Loucy (cell line): ENCODE data around the gene CDC42BPA.

ENCODE experiments used
- H2AFZ ChIP-seq: fragments of 200-600 bp; sonication (generic); 2 replicates; pipeline ENCODE4 v1.6.0; 2016; ENCODE audit warnings: antibody characterized with exemption, mild to moderate bottlenecking, low read length, moderate library complexity
- H3F3A ChIP-seq: fragments of 200-600 bp; 2 replicates; pipeline ENCODE4 v1.6.0; 2016; ENCODE audit warnings: antibody characterized with exemption, low read depth, mild to moderate bottlenecking
- H3K27me3 ChIP-seq: fragments of 200-600 bp; sonication (generic); 2 replicates; pipeline ENCODE4 v1.6.1; 2014; ENCODE audit warnings: low read length, mild to moderate bottlenecking; ENCODE audit not compliant: insufficient read depth, poor library complexity, severe bottlenecking
- H3K36me3 ChIP-seq: fragments of 200-600 bp; sonication (generic); 2 replicates; pipeline ENCODE4 v1.6.1; 2016; ENCODE audit warnings: low read length; ENCODE audit not compliant: insufficient read depth
- H3K4me1 ChIP-seq: fragments of 200-600 bp; sonication (generic); 2 replicates; pipeline ENCODE4 v1.5.1; 2014; ENCODE audit warnings: low read length, mild to moderate bottlenecking; ENCODE audit not compliant: insufficient read depth, poor library complexity, severe bottlenecking
- H3K4me2 ChIP-seq: fragments of 200-600 bp; sonication (generic); 2 replicates; pipeline ENCODE4 v1.6.0; 2014; ENCODE audit warnings: antibody characterized with exemption, low read length, low read depth, mild to moderate bottlenecking; ENCODE audit not compliant: poor library complexity, severe bottlenecking
- H3K4me3 ChIP-seq: fragments of 200-600 bp; sonication (generic); 2 replicates; pipeline ENCODE4 v1.5.1; 2014; ENCODE audit warnings: low read length, mild to moderate bottlenecking, mixed read lengths; ENCODE audit not compliant: poor library complexity, severe bottlenecking
- H3K79me2 ChIP-seq: fragments of 200-600 bp; sonication (generic); 2 replicates; pipeline ENCODE4 v1.6.1; 2014; ENCODE audit warnings: low read length; ENCODE audit not compliant: insufficient read depth
- H3K9ac ChIP-seq: fragments of 200-600 bp; sonication (generic); 2 replicates; pipeline ENCODE4 v1.6.0; 2014; ENCODE audit warnings: mild to moderate bottlenecking, low read depth, low read length, moderate library complexity; ENCODE audit not compliant: poor library complexity, severe bottlenecking
- H3K9me2 ChIP-seq: fragments of 200-600 bp; sonication (generic); replicated peaks from 2 replicates; pipeline ENCODE4 v1.6.1; 2016; ENCODE audit warnings: low read depth, low read length, mixed read lengths
- H3K9me3 ChIP-seq: fragments of 200-600 bp; sonication (generic); 2 replicates; pipeline ENCODE4 v1.6.1; 2014; ENCODE audit warnings: mild to moderate bottlenecking, antibody characterized with exemption, low read length, low read depth; ENCODE audit not compliant: insufficient read depth
- H4K20me1 ChIP-seq: fragments of 200-600 bp; sonication (generic); 2 replicates; pipeline ENCODE4 v1.6.0; 2014; ENCODE audit warnings: antibody characterized with exemption, low read length, mild to moderate bottlenecking; ENCODE audit not compliant: insufficient read depth, poor library complexity, severe bottlenecking
- EZH2phosphoT487 ChIP-seq: fragments of 200-600 bp; IDR thresholded peaks from 2 replicates; pipeline ENCODE4 v1.6.1; 2018; ENCODE audit warnings: antibody characterized with exemption, mild to moderate bottlenecking, moderate library complexity, borderline replicate concordance
- TF ChIP-seq, protein P1 (sequence below): fragments of 200-600 bp; sonication (generic); conservative IDR thresholded peaks from 2 replicates; pipeline ENCODE4 v1.5.1; 2014; ENCODE audit warnings: mild to moderate bottlenecking, antibody characterized with exemption, low read length

CDC42BPA gene

DNA sequence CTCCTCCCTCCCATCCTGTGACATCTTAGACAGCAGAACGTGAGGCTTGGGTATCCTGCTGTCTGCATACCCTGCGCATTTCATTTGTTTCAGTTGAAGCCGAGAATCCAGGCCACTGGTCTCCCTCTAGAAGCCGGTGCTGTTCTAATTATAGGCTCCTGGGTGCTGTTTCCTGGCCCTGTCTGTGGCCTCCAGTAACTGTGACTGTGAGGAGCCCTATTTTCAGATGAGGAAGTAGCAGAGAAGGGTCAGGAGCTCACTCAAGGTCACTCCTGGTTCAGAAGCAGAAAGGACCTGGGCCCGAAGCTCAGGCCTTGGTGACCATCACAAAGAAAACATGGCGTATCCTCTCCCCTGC is 354.2 kb downstream of the CDC42BPA start:
- Histone ChIP-seq H3F3A (no peaks in the 10 kb centered on the region), H3K4me2 (no peak overlapping the region), H3K9me2 (no peaks in the 10 kb centered on the region), H2AFZ (no peak overlapping the region), H3K79me2 (peaks cover 16% of the 10 kb centered on the region; the same call in 1 of the 2 replicates), H3K36me3 (peaks cover 26% of the 10 kb centered on the region; the same call in 1 of the 2 replicates), H3K4me1 (no peaks in the 10 kb centered on the region), H3K27me3 (no peaks in the 10 kb centered on the region), H3K9ac (no peak overlapping the region), H3K4me3 (no peak overlapping the region), H4K20me1 (no peaks in the 10 kb centered on the region), H3K9me3 (no peaks in the 10 kb centered on the region)
- no peak for TF ChIP-seq EZH2phosphoT487
- TF ChIP-seq, protein P1, sequence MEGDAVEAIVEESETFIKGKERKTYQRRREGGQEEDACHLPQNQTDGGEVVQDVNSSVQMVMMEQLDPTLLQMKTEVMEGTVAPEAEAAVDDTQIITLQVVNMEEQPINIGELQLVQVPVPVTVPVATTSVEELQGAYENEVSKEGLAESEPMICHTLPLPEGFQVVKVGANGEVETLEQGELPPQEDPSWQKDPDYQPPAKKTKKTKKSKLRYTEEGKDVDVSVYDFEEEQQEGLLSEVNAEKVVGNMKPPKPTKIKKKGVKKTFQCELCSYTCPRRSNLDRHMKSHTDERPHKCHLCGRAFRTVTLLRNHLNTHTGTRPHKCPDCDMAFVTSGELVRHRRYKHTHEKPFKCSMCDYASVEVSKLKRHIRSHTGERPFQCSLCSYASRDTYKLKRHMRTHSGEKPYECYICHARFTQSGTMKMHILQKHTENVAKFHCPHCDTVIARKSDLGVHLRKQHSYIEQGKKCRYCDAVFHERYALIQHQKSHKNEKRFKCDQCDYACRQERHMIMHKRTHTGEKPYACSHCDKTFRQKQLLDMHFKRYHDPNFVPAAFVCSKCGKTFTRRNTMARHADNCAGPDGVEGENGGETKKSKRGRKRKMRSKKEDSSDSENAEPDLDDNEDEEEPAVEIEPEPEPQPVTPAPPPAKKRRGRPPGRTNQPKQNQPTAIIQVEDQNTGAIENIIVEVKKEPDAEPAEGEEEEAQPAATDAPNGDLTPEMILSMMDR: no peak

DNA sequence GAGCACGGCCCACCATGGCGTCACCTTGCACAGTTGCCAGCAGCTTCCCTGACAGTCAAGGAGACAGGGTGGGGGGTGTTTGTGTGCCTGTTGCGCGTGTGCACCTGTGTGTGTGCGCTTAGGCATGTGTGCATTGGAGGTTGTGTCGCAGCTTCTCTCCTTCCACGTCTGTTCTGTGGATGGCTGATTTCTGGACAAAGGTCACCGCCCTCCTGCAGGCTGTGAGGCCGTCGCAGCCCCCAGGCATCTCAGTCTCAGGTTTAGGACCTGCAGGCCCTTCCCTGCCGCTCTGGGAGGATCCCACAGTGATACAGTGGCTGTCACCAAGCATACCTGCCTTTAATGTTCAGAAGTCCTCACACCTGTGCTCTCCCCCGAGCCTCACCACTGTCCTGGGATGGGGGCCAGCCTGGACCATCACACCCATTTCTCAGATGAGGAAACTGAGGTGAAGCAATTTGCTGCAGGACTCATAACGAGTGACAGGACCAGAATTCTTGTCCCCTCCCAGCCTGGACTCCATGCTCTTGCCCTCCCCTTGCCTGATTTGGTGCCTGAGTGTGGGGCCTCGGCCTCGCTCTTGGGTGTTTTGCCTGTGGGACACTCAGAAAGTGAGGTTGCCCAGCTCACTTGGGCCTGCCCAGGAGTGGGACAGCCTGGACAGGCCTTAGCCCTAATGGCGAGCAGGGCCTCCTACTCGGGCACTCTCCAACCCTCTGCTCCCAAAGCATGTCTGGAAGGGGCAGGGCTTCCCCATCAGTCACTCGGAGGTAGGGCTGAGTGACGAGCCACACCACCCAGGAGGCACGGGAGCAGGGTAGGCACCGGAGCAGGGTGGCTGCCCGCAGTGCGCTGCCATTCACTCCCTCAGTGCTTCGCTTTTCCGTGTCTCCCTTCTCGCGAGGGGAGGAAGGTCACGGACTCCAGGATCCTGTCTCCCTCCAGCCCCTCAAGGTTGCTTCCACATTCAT is 355.6 kb downstream of the CDC42BPA start:
- no peak overlapping the region for H3K9ac ChIP-seq
- no peaks in the 10 kb centered on the region for H3F3A ChIP-seq
- no peak for TF ChIP-seq EZH2phosphoT487
- TF ChIP-seq, protein P1: no peak

DNA sequence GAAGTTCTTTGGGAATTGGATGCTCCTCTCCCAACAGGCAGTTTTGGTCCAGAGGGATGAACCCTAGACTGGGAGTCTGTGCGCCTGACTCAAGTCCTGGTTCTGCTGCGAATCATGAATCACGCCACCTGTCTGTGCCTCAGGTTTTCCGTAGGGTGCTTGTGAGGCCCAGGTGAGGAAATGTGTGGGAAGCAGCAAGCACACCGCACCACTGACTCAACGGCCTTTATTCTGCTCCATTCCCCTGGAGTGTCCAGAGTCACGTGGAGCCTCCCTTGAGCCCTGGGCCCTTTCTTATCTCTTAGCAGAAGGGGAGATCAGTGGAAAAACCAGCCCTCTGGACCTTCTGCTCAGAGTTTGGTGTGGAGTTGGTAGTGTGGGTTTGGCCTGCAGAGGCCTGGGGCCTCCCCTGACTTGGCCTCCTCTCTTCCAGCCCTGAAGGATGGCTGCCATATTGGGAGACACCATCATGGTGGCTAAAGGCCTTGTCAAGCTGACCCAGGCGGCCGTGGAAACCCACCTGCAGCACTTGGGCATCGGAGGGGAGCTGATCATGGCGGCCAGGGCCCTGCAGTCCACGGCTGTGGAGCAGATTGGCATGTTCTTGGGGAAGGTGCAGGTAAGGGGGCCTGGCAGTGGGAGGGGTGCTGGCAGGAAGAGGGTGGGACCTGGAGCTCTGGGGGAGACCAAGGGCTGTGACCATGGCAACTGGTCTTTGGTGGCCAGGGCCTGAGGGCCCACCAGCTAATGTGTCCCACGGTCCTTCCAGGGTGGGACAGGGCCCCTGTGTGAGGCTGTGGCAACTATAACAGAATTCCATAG is 357.1 kb downstream of the CDC42BPA start:
- Histone ChIP-seq H2AFZ (no peak overlapping the region), H3F3A (no peaks in the 10 kb centered on the region), H3K27me3 (no peaks in the 10 kb centered on the region), H3K4me1 (no peaks in the 10 kb centered on the region), H3K4me2 (no peak overlapping the region), H3K79me2 (peaks cover 20% of the 10 kb centered on the region; the same call in 1 of the 2 replicates), H4K20me1 (no peaks in the 10 kb centered on the region), H3K4me3 (no peak overlapping the region), H3K9me3 (no peaks in the 10 kb centered on the region), H3K9ac (no peak overlapping the region), H3K9me2 (no peaks in the 10 kb centered on the region), H3K36me3 (peaks cover 12% of the 10 kb centered on the region; the same call in 1 of the 2 replicates)
- TF ChIP-seq, protein P1: no peak
- no peak for TF ChIP-seq EZH2phosphoT487

More for the DNA sequence above, 355.6 kb downstream of the CDC42BPA start:
- H3K4me3 ChIP-seq: no peak overlapping the region
- H4K20me1 ChIP-seq: no peaks in the 10 kb centered on the region
- H3K4me1 ChIP-seq: no peaks in the 10 kb centered on the region
- no peaks in the 10 kb centered on the region for H3K27me3 ChIP-seq
- no peak overlapping the region for H3K4me2 ChIP-seq
- H2AFZ ChIP-seq: no peak overlapping the region
- H3K9me2 ChIP-seq: no peaks in the 10 kb centered on the region
- H3K79me2 ChIP-seq: peaks cover 20% of the 10 kb centered on the region; the same call in 1 of the 2 replicates
- H3K36me3 ChIP-seq: peaks cover 24% of the 10 kb centered on the region; the same call in 1 of the 2 replicates
- H3K9me3 ChIP-seq: no peaks in the 10 kb centered on the region
